ENCODE measurements around the gene DHDH.
A peak's percentile ranks its signal among the peaks of the same experiment; 100 is the strongest.
"Not testable (repeated sequence)": the region's sequence is repeated elsewhere in the genome, so short reads cannot be mapped to it uniquely, and the experiment has no call there.

DHDH gene

GRCh38 chr19:48918071-48918470, 15.4 kb upstream of the DHDH start:
- Histone ChIP-seq H3K4me1 (ENCODE audit: control insufficient read depth, insufficient read depth, low read length) (peaks cover 4% of the 10 kb centered on the region), H3K4me3 (ENCODE audit: low read length) (no peak overlapping the region), H3K27me3 (replicated peaks; ENCODE audit: control insufficient read depth, insufficient read depth, low read length) (no peaks in the 10 kb centered on the region), H3K9ac (ENCODE audit: low read length) (no peak overlapping the region), H3K9me3 (ENCODE audit: control insufficient read depth, low read length) (no peaks in the 10 kb centered on the region), H3K36me3 (ENCODE audit: control insufficient read depth, insufficient read depth, low read length, severe bottlenecking) (peaks cover 71% of the 10 kb centered on the region)
- DNase-seq (ENCODE audit: low read depth), result no peak

GRCh38 chr19:48918801-48919247, 14.7 kb upstream of the DHDH start:
- H3K4me1 ChIP-seq (ENCODE audit: control insufficient read depth, insufficient read depth, low read length), result no peaks in the 10 kb centered on the region
- H3K27me3 ChIP-seq (replicated peaks; ENCODE audit: control insufficient read depth, insufficient read depth, low read length), result no peaks in the 10 kb centered on the region
- DNase-seq (ENCODE audit: low read depth), result no peak
- H3K4me3 ChIP-seq (ENCODE audit: low read length), result no peak overlapping the region
- no peaks in the 10 kb centered on the region for H3K9me3 ChIP-seq (ENCODE audit: control insufficient read depth, low read length)
- peaks cover 63% of the 10 kb centered on the region for H3K36me3 ChIP-seq (ENCODE audit: control insufficient read depth, insufficient read depth, low read length, severe bottlenecking)
- H3K9ac ChIP-seq (ENCODE audit: low read length), result no peak overlapping the region

- H3K27me3 ChIP-seq (replicated peaks; ENCODE audit: control insufficient read depth, insufficient read depth, low read length); H3K4me3 ChIP-seq (ENCODE audit: low read length); H3K4me1 ChIP-seq (ENCODE audit: control insufficient read depth, insufficient read depth, low read length); H3K9ac ChIP-seq (ENCODE audit: low read length); H3K9me3 ChIP-seq (ENCODE audit: control insufficient read depth, low read length); DNase-seq (ENCODE audit: low read depth): not testable (repeated sequence)
- H3K36me3 ChIP-seq (ENCODE audit: control insufficient read depth, insufficient read depth, low read length, severe bottlenecking), result peaks cover 59% of the 10 kb centered on the region
These were observed 14.2 kb upstream of the DHDH start for GRCh38 chr19:48919271-48919670.

- H3K9me3 ChIP-seq (ENCODE audit: control insufficient read depth, low read length), result no peaks in the 10 kb centered on the region
- no peak for DNase-seq (ENCODE audit: low read depth)
- peaks cover 46% of the 10 kb centered on the region for H3K36me3 ChIP-seq (ENCODE audit: control insufficient read depth, insufficient read depth, low read length, severe bottlenecking)
- H3K4me1 ChIP-seq (ENCODE audit: control insufficient read depth, insufficient read depth, low read length), result no peaks in the 10 kb centered on the region
- no peak overlapping the region for H3K9ac ChIP-seq (ENCODE audit: low read length)
- H3K27me3 ChIP-seq (replicated peaks; ENCODE audit: control insufficient read depth, insufficient read depth, low read length), result no peaks in the 10 kb centered on the region
- H3K4me3 ChIP-seq (ENCODE audit: low read length), result no peak overlapping the region
These were observed 12.6 kb upstream of the DHDH start for GRCh38 chr19:48920949-48921348.

- Histone ChIP-seq H3K9ac (ENCODE audit: low read length) (no peak overlapping the region), H3K9me3 (ENCODE audit: control insufficient read depth, low read length) (no peaks in the 10 kb centered on the region), H3K36me3 (ENCODE audit: control insufficient read depth, insufficient read depth, low read length, severe bottlenecking) (peaks cover 42% of the 10 kb centered on the region), H3K4me1 (ENCODE audit: control insufficient read depth, insufficient read depth, low read length) (peaks cover 8% of the 10 kb centered on the region), H3K27me3 (replicated peaks; ENCODE audit: control insufficient read depth, insufficient read depth, low read length) (no peaks in the 10 kb centered on the region), H3K4me3 (ENCODE audit: low read length) (no peak overlapping the region)
- DNase-seq (ENCODE audit: low read depth), result no peak
These were observed 11.6 kb upstream of the DHDH start for GRCh38 chr19:48921721-48922500.

- peaks cover 39% of the 10 kb centered on the region for H3K36me3 ChIP-seq (ENCODE audit: control insufficient read depth, insufficient read depth, low read length, severe bottlenecking)
- H3K9me3 ChIP-seq (ENCODE audit: control insufficient read depth, low read length), result no peaks in the 10 kb centered on the region
- no peak overlapping the region for H3K4me3 ChIP-seq (ENCODE audit: low read length)
- H3K27me3 ChIP-seq (replicated peaks; ENCODE audit: control insufficient read depth, insufficient read depth, low read length), result no peaks in the 10 kb centered on the region
- DNase-seq (ENCODE audit: low read depth), result no peak
- peaks cover 12% of the 10 kb centered on the region for H3K4me1 ChIP-seq (ENCODE audit: control insufficient read depth, insufficient read depth, low read length)
- no peak overlapping the region for H3K9ac ChIP-seq (ENCODE audit: low read length)
These were observed 10.7 kb upstream of the DHDH start for GRCh38 chr19:48922548-48923490.

GRCh38 chr19:48925240-48925843, 8.2 kb upstream of the DHDH start:
- Histone ChIP-seq H3K36me3 (ENCODE audit: control insufficient read depth, insufficient read depth, low read length, severe bottlenecking) (peaks cover 18% of the 10 kb centered on the region), H3K9me3 (ENCODE audit: control insufficient read depth, low read length) (no peaks in the 10 kb centered on the region), H3K9ac (ENCODE audit: low read length) (no peak overlapping the region), H3K4me3 (ENCODE audit: low read length) (no peak overlapping the region), H3K27me3 (replicated peaks; ENCODE audit: control insufficient read depth, insufficient read depth, low read length) (no peaks in the 10 kb centered on the region), H3K4me1 (ENCODE audit: control insufficient read depth, insufficient read depth, low read length) (peaks cover 12% of the 10 kb centered on the region)
- DNase-seq (ENCODE audit: low read depth), result peak; percentile 40

- H3K9me3 ChIP-seq (ENCODE audit: control insufficient read depth, low read length); H3K27me3 ChIP-seq (replicated peaks; ENCODE audit: control insufficient read depth, insufficient read depth, low read length); H3K9ac ChIP-seq (ENCODE audit: low read length); DNase-seq (ENCODE audit: low read depth); H3K4me3 ChIP-seq (ENCODE audit: low read length): not testable (repeated sequence)
- Histone ChIP-seq H3K4me1 (ENCODE audit: control insufficient read depth, insufficient read depth, low read length) (peaks cover 12% of the 10 kb centered on the region), H3K36me3 (ENCODE audit: control insufficient read depth, insufficient read depth, low read length, severe bottlenecking) (peaks cover 13% of the 10 kb centered on the region)
These were observed 7.6 kb upstream of the DHDH start for GRCh38 chr19:48925890-48926289.

GRCh38 chr19:48926909-48927308, 6.6 kb upstream of the DHDH start:
- Histone ChIP-seq H3K36me3 (ENCODE audit: control insufficient read depth, insufficient read depth, low read length, severe bottlenecking) (peaks cover 5% of the 10 kb centered on the region), H3K4me1 (ENCODE audit: control insufficient read depth, insufficient read depth, low read length) (peaks cover 12% of the 10 kb centered on the region), H3K9ac (ENCODE audit: low read length) (no peak overlapping the region), H3K9me3 (ENCODE audit: control insufficient read depth, low read length) (no peaks in the 10 kb centered on the region), H3K4me3 (ENCODE audit: low read length) (no peak overlapping the region), H3K27me3 (replicated peaks; ENCODE audit: control insufficient read depth, insufficient read depth, low read length) (no peaks in the 10 kb centered on the region)
- peak; percentile 93 for DNase-seq (ENCODE audit: low read depth)

- H3K9ac ChIP-seq (ENCODE audit: low read length), result not testable (repeated sequence)
These were observed 5.8 kb upstream of the DHDH start for GRCh38 chr19:48927692-48928091.

More at GRCh38 chr19:48927692-48928091, 5.8 kb upstream of the DHDH start:
- not testable (repeated sequence) for DNase-seq (ENCODE audit: low read depth); H3K27me3 ChIP-seq (replicated peaks; ENCODE audit: control insufficient read depth, insufficient read depth, low read length); H3K4me3 ChIP-seq (ENCODE audit: low read length); H3K9me3 ChIP-seq (ENCODE audit: control insufficient read depth, low read length); H3K36me3 ChIP-seq (ENCODE audit: control insufficient read depth, insufficient read depth, low read length, severe bottlenecking)
- H3K4me1 ChIP-seq (ENCODE audit: control insufficient read depth, insufficient read depth, low read length), result peaks cover 12% of the 10 kb centered on the region
